Activated T-helper 17 cell treated with anti-CD3 and anti-CD28 coated beads, Interleukin-2, amount 50 U/mL, for 72 hours (primary cell): ENCODE measurements around the gene CDC25C. TPM values are rescaled to one million over a fixed set of nuclear protein-coding genes. Genes with fewer than 3 reads are reported as not detected.
"Not testable (repeated sequence)": the region's sequence is repeated elsewhere in the genome, so short reads cannot be mapped to it uniquely, and the experiment has no call there.

Experiments
- ATAC-seq: fragments of 150-1000 bp; cut with Tn5 transposase; replicated peaks from 2 replicates; pipeline ENCODE4 v1.10.0; 2021; ENCODE audit warnings: mild to moderate bottlenecking, moderate library complexity
- H3K27ac Mint-ChIP-seq: one replicate; pipeline ENCODE4 v1.8.0; 2022; ENCODE audit warnings: mixed read lengths
- H3K27me3 Mint-ChIP-seq: one replicate; pipeline ENCODE4 v1.8.0; 2022; ENCODE audit warnings: mixed read lengths
- H3K36me3 Mint-ChIP-seq: one replicate; pipeline ENCODE4 v1.8.0; 2022; ENCODE audit warnings: low read depth, mild to moderate bottlenecking, mixed read lengths
- H3K4me1 Mint-ChIP-seq: one replicate; pipeline ENCODE4 v1.8.0; 2022; ENCODE audit warnings: mixed read lengths
- H3K4me3 Mint-ChIP-seq: one replicate; pipeline ENCODE4 v1.8.0; 2022; ENCODE audit warnings: mild to moderate bottlenecking, mixed read lengths
- H3K9me3 Mint-ChIP-seq: one replicate; pipeline ENCODE4 v1.8.0; 2022; ENCODE audit warnings: mixed read lengths
- total RNA-seq, 2 donors: library from RNA; stranded (reverse); gene quantifications; one replicate each; pipeline ENCODE4 v1.2.3, GENCODE V29; 2022

The CDC25C gene
- total RNA-seq, 2 donors from 2014 or later = 11.5 to 19.7 TPM

DNA sequence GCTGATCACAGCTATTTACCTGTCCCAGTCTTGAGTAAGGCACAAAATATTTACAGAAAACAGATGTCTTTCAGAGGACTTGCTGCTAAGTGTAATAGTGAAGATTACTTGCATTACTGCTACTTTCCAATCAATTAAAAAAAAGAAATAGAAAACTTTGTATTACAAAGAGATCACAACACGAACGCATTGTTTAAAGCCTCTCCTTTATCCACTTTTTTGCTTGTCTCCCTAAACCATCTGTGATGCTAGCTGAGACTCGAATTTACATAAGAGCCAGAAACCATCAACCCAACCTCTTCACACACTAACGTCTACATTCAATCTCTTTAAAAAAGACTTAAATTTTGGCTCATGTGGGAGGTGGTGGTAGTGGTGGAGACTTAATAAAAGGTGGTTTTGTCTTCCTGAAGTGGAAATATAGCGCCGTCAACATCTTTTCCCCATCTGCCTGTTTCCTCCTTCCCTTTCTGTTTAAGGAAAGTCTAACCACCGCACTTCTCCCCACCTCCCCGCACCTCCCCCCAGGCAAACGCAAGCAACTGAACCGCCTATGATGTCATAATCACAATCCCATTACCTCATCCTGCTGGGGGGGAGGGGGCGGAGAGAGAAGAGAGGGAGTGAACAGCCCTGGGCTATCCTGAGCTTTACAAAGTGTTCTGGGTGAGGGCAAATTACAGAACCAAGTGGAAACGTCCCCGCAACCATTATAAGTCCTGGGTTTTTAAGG is 5.5 kb upstream of the CDC25C start:
- Mint-ChIP-seq H3K27me3 (no peaks in the 10 kb centered on the region), H3K4me1 (peaks cover 19% of the 10 kb centered on the region), H3K36me3 (peaks cover 27% of the 10 kb centered on the region), H3K9me3 (no peaks in the 10 kb centered on the region), H3K4me3 (peak overlapping the region; percentile 83), H3K27ac (peak overlapping the region; percentile 97)
- peak; percentile 30 for ATAC-seq

DNA sequence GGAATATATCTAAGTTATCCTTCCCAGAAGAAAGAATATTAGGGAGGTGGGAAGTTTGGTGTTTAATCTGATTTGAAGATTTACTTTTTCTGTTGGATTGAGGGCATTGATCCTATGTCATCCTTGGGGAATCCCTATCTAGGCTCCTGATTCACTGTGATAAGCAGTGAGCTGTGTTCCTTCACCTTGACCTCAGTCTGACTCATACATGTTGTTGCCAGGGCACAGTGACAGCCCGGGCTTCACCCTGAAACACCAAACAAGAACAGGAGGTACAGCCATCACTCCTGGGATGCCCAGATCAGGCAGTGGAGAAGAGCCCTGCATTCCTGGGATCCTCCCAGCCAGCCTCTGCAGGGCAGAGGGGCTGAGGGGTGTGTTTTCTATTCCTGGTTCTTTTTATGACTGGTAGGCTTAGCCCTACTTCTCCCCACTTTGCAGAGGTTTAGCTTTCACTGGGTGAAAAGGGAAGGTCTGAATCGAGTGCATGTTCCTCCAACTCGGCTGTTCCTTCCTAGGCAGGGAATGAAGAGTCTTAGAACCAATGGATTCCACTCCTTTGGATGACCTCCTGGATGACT is 3.4 kb upstream of the CDC25C start:
- Mint-ChIP-seq H3K9me3 (no peaks in the 10 kb centered on the region), H3K4me3 (peak overlapping the region; percentile 17), H3K36me3 (peaks cover 9% of the 10 kb centered on the region), H3K27ac (peak overlapping the region; percentile 30), H3K4me1 (peaks cover 14% of the 10 kb centered on the region), H3K27me3 (no peaks in the 10 kb centered on the region)
- ATAC-seq = no peak

DNA sequence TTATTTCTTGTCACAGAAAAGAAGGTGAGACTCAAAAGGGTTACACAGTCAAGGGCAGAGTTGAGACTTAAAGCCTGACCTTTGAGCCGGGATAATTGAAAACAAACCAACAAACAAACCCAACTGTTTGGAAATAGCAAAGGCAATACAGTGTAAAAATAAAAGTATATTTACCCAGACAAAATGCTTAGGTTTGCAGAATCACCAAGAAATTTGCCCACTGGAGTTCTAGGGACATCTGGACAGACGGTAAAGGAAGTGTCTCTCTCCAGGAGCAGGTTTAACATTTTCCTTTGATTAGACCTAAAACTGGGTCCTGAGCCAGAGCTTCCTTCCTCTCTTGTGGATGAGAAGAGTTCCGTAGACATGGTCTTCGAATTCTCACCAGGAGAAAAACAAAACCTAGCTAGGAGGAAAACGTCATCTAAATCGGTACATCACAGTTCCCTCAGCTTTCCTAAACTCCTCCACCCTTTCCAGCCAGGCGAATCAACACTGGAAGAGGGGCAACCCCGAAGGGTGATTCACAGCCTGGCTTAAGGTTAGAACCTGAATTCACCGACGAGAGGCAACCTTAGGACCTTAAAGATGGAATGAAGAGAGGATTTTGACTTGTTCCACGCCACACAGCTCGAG is 673 bp downstream of the CDC25C start:
- no peaks in the 10 kb centered on the region for H3K27me3 Mint-ChIP-seq
- H3K36me3 Mint-ChIP-seq = no peaks in the 10 kb centered on the region
- H3K27ac Mint-ChIP-seq = peak overlapping the region; percentile 66
- H3K4me1 Mint-ChIP-seq = peaks cover 10% of the 10 kb centered on the region
- no peaks in the 10 kb centered on the region for H3K9me3 Mint-ChIP-seq
- H3K4me3 Mint-ChIP-seq = peak overlapping the region; percentile 96
- peak; percentile 7 for ATAC-seq

DNA sequence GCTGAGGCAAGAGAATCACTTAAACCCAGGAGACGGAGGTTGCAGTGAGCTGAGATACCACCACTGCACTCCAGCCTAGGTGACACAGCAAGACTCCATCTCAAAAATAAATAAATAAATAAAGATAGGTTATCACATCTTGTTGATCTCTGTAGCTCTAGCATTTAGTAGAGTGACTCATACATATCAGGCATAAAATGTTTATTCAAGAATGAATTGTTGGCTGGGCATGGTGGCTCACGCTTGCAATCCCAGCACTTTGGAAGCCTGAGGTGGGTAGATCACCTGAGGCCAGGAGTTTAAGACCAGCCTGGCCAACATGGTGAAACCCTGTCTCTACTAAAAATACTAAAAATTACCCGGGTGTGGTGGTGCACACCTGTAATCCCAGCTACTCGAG is 13.4 kb downstream of the CDC25C start:
- H3K9me3 Mint-ChIP-seq, H3K36me3 Mint-ChIP-seq, H3K4me3 Mint-ChIP-seq, H3K27me3 Mint-ChIP-seq, H3K27ac Mint-ChIP-seq, H3K4me1 Mint-ChIP-seq, ATAC-seq: not testable (repeated sequence)

DNA sequence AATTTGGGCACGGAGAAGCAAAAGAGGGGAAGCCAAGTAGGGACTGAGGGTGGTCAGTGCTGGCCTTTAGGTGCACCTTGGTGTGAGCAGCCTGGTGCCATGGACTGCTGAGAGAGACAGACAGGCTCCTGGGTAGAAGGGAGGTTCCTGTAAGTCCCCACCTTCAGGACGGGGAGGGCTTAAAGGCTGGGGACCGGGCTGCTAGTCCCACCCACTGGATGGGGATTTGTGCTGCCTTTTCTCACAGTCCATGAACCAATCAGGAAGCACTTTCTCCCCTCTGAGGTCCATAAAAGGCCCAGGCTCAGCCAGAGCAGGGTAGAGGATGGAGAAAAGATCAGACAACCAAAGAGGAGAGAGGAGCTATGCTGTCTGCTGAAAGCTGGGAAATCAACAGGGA is 15.2 kb downstream of the CDC25C start:
- H3K36me3 Mint-ChIP-seq = no peaks in the 10 kb centered on the region
- no peak overlapping the region for H3K4me3 Mint-ChIP-seq
- no peaks in the 10 kb centered on the region for H3K4me1 Mint-ChIP-seq
- H3K27ac Mint-ChIP-seq = no peak overlapping the region
- H3K27me3 Mint-ChIP-seq = no peaks in the 10 kb centered on the region
- H3K9me3 Mint-ChIP-seq = no peaks in the 10 kb centered on the region
- no peak for ATAC-seq

DNA sequence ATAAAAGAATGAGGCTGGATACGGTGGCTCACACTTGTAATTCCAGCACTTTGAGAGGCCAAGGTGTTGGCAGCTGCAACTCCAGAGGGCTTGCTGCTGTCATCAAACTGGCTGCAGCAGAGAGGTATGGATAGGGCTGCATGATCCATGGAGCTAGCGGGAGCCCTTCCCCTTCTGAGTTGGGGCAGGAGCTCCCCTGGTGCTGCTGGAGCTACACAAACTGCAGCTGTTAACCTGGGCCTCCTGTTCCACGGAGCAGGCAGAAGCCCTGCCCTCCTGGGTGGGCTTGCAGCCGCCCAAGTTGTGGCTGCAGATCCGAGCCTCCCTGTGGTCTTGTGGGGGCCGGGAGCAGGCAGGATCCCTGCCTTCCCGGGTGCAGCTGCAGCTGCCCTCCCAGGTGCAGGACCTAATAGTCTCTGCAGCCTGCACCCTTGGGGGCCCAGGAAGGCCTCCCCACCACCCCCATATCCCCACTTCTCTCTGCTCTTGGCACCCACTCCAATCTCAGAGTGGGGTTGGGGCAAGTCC is 15.8 kb downstream of the CDC25C start:
- no peaks in the 10 kb centered on the region for H3K27me3 Mint-ChIP-seq
- no peaks in the 10 kb centered on the region for H3K4me1 Mint-ChIP-seq
- no peak overlapping the region for H3K27ac Mint-ChIP-seq
- ATAC-seq = no peak
- no peaks in the 10 kb centered on the region for H3K9me3 Mint-ChIP-seq
- H3K36me3 Mint-ChIP-seq = no peaks in the 10 kb centered on the region
- no peak overlapping the region for H3K4me3 Mint-ChIP-seq

DNA sequence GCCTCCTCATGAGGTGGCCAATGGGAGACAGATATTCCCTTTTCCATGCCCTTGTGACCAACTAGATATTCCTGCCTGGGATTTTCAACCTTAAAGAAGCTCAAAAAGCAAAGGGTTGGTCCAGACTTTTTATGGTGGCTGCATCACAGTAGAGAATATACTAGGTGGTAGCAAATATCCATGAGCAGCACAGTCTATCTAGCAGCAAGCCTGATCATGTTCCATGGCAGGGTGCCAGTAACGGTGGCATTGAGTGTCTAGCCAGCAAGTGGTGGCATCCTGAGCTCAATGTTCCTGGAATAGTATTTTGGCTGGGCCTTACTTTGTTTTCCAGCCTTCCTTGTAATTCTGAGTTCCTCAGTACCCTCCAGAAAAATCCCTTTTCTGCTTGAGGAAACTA is 25.8 kb downstream of the CDC25C start:
- no peaks in the 10 kb centered on the region for H3K36me3 Mint-ChIP-seq
- H3K4me3 Mint-ChIP-seq = no peak overlapping the region
- no peaks in the 10 kb centered on the region for H3K9me3 Mint-ChIP-seq
- H3K4me1 Mint-ChIP-seq = no peaks in the 10 kb centered on the region
- no peak for ATAC-seq
- no peaks in the 10 kb centered on the region for H3K27me3 Mint-ChIP-seq
- no peak overlapping the region for H3K27ac Mint-ChIP-seq

DNA sequence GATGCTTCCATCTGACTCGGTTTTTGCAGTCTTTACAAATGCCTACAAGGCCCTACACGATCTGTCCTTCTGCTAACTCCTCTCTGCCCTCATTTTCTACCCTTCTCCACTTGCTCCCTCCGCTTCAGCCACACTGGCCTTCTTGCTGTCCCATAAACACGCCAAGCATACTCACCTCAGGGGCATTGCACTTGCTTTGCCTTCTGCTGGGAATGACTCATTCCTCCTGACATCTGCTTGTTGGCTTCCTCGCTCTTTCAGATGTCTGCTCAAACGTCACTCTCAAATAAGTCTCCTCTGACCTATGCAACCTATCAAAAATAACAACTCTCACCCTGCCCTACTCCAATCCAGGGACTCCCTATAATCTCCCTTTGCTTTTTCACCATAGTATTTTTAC is 28.2 kb downstream of the CDC25C start:
- ATAC-seq = no peak
- H3K27ac Mint-ChIP-seq = no peak overlapping the region
- H3K4me3 Mint-ChIP-seq = no peak overlapping the region
- H3K4me1 Mint-ChIP-seq = no peaks in the 10 kb centered on the region
- no peaks in the 10 kb centered on the region for H3K36me3 Mint-ChIP-seq
- no peaks in the 10 kb centered on the region for H3K27me3 Mint-ChIP-seq
- peaks cover 7% of the 10 kb centered on the region for H3K9me3 Mint-ChIP-seq

DNA sequence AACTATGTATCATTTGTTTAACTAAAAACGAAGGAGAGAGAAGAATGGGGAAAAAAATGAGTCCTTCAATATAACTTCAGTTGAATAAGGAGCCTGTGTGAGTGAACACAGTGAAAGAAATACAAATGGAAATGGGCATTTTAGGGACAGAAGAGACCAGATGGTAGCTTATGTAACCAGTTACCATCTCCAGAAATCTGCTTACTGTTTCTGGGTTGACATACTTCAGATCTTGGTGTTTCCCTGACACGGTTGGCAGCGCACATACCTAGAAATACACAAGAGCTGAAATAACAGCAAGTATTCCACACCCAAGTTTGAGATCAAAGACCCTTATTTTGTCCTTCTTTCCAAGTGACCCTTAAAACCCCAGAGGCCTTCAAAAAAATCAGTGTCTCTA is 42.3 kb downstream of the CDC25C start:
- no peaks in the 10 kb centered on the region for H3K9me3 Mint-ChIP-seq
- no peaks in the 10 kb centered on the region for H3K36me3 Mint-ChIP-seq
- H3K27ac Mint-ChIP-seq = no peak overlapping the region
- ATAC-seq = no peak
- H3K27me3 Mint-ChIP-seq = no peaks in the 10 kb centered on the region
- no peaks in the 10 kb centered on the region for H3K4me1 Mint-ChIP-seq
- H3K4me3 Mint-ChIP-seq = no peak overlapping the region

DNA sequence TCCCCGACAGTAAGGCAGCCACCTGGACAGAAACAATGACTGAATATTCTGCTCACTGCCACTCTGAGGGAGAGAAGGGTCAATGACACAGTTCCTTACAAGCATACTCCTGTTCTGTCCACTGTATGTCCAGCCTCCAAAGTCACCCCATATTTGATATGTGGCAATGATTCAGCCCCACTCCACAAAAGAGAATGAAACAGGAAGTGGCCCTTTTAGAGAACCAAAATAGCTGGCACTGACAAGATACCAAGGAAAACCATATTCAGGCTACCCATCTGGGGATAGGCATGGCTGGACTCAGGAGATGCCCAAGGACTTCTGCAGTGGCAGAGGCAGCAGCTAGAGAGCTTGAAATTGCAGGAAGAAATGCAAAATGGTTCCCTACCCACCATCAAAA is 44.4 kb downstream of the CDC25C start:
- Mint-ChIP-seq H3K36me3 (no peaks in the 10 kb centered on the region), H3K27ac (no peak overlapping the region), H3K9me3 (no peaks in the 10 kb centered on the region), H3K4me1 (no peaks in the 10 kb centered on the region), H3K4me3 (no peak overlapping the region), H3K27me3 (no peaks in the 10 kb centered on the region)
- ATAC-seq = no peak

DNA sequence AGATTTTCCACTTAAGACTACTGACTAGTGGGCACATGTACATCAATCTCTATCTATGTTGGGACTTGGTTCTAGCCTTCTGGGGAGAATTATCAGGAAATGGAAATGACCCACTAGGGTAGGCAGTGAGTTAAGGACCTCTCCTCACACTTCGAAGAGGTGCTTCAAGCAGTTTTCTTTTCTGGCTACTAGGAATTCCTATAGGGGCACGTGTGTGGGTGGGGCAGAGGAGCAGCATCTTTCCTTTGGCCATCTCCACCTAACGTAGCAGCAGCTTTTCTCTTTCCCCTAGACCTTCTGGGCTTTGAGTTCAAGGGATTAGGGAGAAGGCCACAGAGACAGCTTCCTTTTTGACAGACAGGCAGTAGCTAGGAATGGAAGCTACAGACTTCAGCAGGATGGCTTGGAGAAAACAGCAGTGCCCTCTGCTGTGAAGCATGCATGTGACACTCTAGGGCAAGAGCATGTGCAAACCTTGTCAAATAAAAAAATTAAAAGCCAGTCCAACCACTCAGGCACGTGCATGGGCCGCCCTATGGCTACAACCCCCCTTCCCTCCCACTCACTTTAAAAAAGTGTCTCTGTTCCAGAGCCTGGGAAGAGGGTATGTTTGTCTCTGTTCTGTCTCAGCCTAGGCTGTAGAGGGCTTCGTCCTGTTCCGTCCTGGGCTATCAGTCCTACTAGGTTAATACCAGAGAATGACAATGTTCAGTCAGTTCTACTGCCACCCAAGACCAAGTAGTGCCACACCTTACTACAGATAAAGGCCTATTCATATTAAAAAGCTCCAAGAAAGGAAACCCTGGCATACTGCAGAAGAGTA is 48.5 kb downstream of the CDC25C start:
- no peak overlapping the region for H3K4me3 Mint-ChIP-seq
- H3K4me1 Mint-ChIP-seq = no peaks in the 10 kb centered on the region
- H3K27me3 Mint-ChIP-seq = no peaks in the 10 kb centered on the region
- ATAC-seq = peak; percentile 37
- no peak overlapping the region for H3K27ac Mint-ChIP-seq
- H3K9me3 Mint-ChIP-seq = no peaks in the 10 kb centered on the region
- H3K36me3 Mint-ChIP-seq = no peaks in the 10 kb centered on the region

DNA sequence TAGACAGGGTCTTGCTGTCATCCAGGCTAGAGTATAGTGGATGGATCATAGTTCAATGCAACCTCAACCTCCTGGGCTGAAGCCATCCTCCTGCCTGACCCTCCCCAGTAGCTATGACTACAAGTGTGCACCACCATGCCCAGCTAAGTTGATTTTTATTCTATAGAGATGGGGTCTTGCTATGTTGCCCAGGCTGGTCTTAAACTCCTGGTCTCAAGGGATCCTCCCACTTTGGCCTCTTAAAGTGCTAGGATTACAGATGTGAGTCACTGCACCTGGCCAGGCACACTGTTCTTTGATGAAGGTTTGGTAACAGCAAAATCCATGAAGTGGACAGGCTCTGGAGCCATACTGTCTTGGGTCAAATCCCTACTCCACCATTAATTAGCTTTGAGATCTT is 50.7 kb downstream of the CDC25C start:
- Mint-ChIP-seq H3K4me3 (no peak overlapping the region), H3K36me3 (no peaks in the 10 kb centered on the region), H3K27me3 (no peaks in the 10 kb centered on the region), H3K9me3 (no peaks in the 10 kb centered on the region), H3K27ac (no peak overlapping the region), H3K4me1 (no peaks in the 10 kb centered on the region)
- ATAC-seq = no peak

DNA sequence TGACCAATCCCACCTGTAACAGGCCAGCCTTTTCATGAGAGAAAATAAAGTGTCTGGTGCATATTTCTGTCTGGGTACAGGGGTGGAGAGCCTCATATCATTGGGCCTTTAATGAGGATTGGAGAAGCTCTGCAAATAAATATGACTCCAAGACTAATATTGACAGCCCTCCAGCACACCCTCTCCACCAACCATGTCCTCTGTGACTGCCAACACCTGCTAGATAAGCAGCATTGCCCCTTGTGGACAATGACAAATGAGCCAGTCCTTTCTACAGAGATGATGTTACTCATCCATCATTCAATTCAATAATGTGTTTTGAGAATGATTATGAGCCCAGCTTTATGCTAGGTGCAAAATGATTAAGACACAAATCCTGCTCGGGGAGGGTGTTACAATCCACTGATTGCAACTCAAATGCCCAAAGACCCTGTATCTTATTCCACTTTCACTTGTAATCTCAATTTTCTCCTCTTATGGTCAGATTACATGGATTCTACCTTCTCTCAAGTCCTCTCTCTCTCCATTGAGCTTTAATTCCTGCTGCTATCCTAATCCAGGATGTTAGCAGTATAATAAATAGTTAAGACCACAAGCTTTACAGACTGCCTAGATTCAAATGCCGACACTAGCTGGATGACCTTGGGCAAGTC is 55.1 kb downstream of the CDC25C start:
- H3K9me3 Mint-ChIP-seq = no peaks in the 10 kb centered on the region
- no peak overlapping the region for H3K4me3 Mint-ChIP-seq
- H3K27ac Mint-ChIP-seq = no peak overlapping the region
- H3K27me3 Mint-ChIP-seq = peaks cover 26% of the 10 kb centered on the region
- no peak for ATAC-seq
- no peaks in the 10 kb centered on the region for H3K36me3 Mint-ChIP-seq
- H3K4me1 Mint-ChIP-seq = peaks cover 4% of the 10 kb centered on the region

DNA sequence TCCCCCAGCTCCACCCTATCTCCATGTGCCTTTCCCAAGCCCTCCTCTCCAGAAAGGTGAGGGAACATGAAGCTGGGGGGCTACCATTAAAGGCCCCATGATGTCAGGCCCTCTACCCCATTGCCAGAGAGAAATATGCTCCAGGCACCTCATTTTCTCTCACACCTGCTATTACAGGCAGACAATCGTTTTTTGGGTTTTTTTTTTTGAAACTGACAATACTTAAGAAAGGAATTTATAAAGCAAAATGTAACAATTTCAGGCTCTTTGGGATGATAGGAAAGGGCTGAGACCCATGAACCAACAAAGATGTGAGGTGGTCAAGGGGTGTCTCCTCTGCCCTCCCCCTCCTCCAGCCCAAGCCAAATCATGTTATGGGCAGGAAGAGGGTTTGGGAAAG is 55.7 kb downstream of the CDC25C start:
- ATAC-seq = no peak
- Mint-ChIP-seq H3K27ac (no peak overlapping the region), H3K9me3 (no peaks in the 10 kb centered on the region), H3K4me3 (no peak overlapping the region), H3K27me3 (peaks cover 26% of the 10 kb centered on the region), H3K36me3 (no peaks in the 10 kb centered on the region), H3K4me1 (peaks cover 4% of the 10 kb centered on the region)
